Posterior cingulate gyrus (tissue), 11 donors: ENCODE results near the gene COPS3.
"Not testable (repeated sequence)": the region's sequence is repeated elsewhere in the genome, so short reads cannot be mapped to it uniquely, and the experiment has no call there.

Experiments
- DNase-seq, 10 donors: peaks; one replicate each; pipeline versions ENCODE4 v3.0.0 to v3.0.0-alpha.2; 2020 to 2021; ENCODE audit warnings: mixed read lengths in 3 of 10
- intact Hi-C: fragments of 100-400 bp; cut with DNase I; formaldehyde crosslinking; loops from one replicate; pipeline ENCODE4 v1.15.1; 2023

Gene COPS3

DNA sequence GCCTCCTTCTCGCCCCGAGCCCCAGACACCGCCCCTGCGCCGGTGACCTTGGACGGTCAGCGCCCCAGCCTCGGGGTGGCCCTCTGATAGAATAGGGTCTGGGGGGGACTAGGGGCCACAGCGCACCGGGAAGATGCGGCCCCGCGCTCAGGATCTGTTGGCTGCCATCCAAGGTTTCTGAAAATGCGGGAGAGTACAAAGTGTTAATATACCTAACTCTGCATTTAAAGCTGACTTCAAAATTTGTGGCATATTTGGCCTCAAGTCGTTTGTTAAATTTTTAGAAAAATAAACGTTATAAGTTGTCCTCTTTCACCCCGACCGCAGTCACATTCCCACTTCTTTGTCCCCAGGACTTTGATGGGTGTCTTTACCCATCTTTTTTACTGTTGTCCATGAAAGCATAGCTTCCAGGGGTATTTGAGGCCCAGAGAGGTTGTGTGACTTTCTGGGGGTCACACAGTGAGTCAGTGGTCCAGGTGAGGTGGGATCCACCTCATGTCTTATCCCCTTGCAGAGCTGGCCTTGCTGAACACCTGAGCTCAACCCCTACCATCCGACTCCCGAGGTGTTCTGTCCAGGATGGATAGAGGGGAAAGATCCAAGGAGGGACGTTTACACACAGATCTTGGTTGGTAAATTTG lies 22.9 kb upstream of the COPS3 start:
- DNase-seq, result no peak
- intact Hi-C loops, result no loop called here

GRCh38 chr17:17303010-17303846 lies 22.2 kb upstream of the COPS3 start, which contains the start of gene NT5M:
Gene NT5M (plus strand): TSS chr17:17303373. CDS start chr17:17303551, 178 bp downstream.
- peak; percentile 61 to 97 (median 81) for DNase-seq
- intact Hi-C loops, result no loop called here

- DNase-seq, intact Hi-C loops: not testable (repeated sequence)
These were observed 20.6 kb upstream of the COPS3 start for GRCh38 chr17:17301659-17302058.

GRCh38 chr17:17300624-17301568 lies 19.9 kb upstream of the COPS3 start:
- peak in 6 of 10 donors; percentile 6 to 90 (median 31) for DNase-seq
- intact Hi-C loops, result no loop called here

DNA sequence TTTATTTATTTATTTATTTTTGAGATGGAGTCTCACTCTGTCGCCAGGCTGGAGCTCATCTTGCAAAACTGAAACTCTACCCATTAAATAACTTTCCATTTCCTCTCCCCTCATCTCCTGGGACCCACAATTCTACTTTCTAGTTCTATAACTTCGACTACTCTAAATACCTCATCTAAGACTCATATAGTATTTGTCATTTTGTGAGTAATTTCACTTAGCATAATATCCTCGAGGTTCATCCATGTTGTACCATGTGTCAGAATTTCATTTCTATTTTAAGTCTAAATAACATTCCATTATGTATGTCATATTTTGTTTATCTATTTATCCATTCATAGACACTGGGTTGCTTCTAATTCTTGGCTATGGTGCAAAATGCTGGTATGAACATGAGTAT lies 17.1 kb upstream of the COPS3 start:
- no peak for DNase-seq
- intact Hi-C loops, result no loop called here

DNA sequence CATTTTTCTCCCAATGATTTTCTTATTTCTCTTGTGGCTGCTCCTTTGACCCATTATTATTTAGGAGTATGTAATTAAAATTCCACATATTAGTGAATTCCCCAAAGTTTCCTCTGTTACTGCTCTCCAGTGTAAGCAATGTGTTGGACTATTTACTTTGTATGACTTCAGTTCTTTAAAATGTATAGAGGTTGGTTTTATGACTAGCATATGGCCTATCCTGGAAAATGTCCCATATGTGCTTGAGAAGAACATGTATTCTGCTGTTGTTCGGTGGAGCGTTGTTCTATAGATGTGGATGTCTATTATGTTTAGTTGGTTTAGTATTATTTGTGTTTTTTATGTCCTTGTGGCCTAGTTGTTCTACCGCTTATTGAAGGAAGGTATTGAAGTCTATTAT lies 16.2 kb upstream of the COPS3 start:
- intact Hi-C loops, result no loop called here

DNA sequence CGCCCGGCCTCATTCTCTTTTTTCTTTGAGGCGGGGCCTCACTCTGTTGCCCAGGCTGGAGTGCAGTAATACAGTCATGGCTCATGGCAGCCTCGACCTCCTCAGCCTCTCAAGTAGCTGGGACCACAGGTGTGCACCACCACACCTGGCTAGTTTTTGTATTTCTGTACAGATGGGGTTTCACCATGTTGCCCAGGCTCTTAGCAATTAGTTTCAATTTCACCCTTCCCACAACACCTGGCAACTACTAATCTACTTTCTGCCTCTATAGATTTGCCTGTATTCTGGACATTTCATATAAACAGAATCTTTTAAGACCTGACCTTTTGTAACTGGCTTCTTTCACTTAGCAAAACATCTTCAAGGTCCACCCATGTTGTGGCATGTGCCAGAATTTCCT lies 14.1 kb upstream of the COPS3 start:
- no peak for DNase-seq
- intact Hi-C loops, result no loop called here

More for the DNA sequence above, 16.2 kb upstream of the COPS3 start:
- DNase-seq, result no peak

DNA sequence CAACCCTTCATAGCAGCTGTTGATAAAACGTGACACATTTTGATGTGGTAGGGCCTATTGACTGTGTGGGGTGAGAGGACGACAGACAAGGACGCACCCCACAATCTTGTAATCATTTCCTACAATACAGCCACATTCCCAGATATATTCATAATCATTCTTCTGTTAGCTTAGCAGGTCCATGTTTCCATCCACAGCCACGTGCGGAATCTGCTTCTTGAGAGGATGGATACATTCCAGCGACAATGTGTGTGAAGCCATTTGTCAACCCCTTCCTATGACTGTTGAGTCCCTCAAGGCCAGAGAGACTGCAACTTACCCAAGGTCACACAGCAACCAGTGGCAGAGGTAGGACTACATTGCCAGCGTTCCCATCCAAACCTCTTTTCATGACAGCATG lies 8.7 kb upstream of the COPS3 start:
- DNase-seq, result no peak
- intact Hi-C loops, result no loop called here

- DNase-seq, result no peak
- intact Hi-C loops, result no loop called here
These were observed 8.0 kb upstream of the COPS3 start for GRCh38 chr17:17289086-17289485.

- no peak for DNase-seq
- intact Hi-C loops, result no loop called here
These were observed 4.9 kb upstream of the COPS3 start for GRCh38 chr17:17285951-17286350.

GRCh38 chr17:17279316-17279715 lies 1.7 kb downstream of the COPS3 start:
- intact Hi-C loops, result no loop called here
- no peak for DNase-seq

DNA sequence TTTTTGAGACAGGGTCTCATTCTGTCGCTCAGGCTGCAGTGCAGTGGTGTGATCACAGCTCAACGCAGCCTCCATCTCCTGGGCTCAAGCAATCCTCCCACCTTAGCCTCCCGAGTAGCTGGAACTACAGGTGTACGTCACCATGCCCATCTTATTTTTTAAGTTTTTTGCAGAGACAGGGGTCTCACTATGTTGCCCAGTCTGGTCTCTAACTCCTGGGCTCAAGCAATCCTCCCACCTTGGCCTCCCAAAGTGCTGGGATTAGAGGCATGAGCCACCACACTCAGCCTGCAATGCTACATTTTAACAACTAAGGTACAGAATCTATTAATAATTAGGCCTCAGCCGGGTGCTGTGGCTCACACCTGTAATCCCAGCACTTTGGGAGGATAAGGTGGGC lies 3.6 kb downstream of the COPS3 start:
- intact Hi-C loops, result not testable (repeated sequence)

GRCh38 chr17:17275971-17276370 lies 5.1 kb downstream of the COPS3 start:
- no peak for DNase-seq
- intact Hi-C loops, result no loop called here

More for the DNA sequence above, 3.6 kb downstream of the COPS3 start:
- DNase-seq, result not testable (repeated sequence)

- intact Hi-C loops, result no loop called here
- DNase-seq, result no peak
These were observed 10.9 kb downstream of the COPS3 start for GRCh38 chr17:17269926-17270773.

DNA sequence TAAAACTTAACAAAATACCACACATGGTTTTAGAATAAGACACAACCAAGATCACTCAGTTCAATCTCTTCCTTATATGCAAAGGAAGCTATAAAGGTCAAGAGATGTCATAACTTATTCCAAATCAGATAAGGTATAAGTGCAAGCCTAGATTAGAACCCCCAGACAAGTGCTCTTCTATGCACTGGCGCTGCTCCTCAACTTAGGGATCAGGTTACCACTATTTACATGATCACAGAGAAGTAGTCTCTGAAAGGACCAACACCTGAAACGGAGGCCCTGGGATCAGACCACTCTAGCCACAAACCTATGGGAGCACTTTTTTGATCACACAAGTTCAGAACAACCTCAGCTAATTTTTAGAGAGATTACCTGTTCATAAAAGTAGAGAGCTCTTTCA lies 16.6 kb downstream of the COPS3 start:
- intact Hi-C loops, result no loop called here
- no peak for DNase-seq

GRCh38 chr17:17258998-17259397 lies 22.0 kb downstream of the COPS3 start:
- intact Hi-C loops, result no loop called here
- DNase-seq, result peak; percentile 38 to 93 (median 65)

GRCh38 chr17:17258011-17258410 lies 23.0 kb downstream of the COPS3 start:
- intact Hi-C loops, result no loop called here
- DNase-seq, result no peak

GRCh38 chr17:17256316-17256715 lies 24.7 kb downstream of the COPS3 start:
- no peak for DNase-seq
- intact Hi-C loops, result no loop called here

GRCh38 chr17:17255689-17256088 lies 25.4 kb downstream of the COPS3 start:
- intact Hi-C loops, DNase-seq: not testable (repeated sequence)

GRCh38 chr17:17254036-17254435 lies 27.0 kb downstream of the COPS3 start:
- intact Hi-C loops, result no loop called here
- DNase-seq, result no peak
